Stimulated activated CD4-positive, alpha-beta T cell treated with anti-CD3 and anti-CD28 coated beads, Interleukin-15, amount 100 ng/mL, for 1 hour (primary cell): ENCODE results near the gene SKI.
"Not testable (repeated sequence)": the region's sequence is repeated elsewhere in the genome, so short reads cannot be mapped to it uniquely, and the experiment has no call there.

Source experiments
- DNase-seq, 2 donors: peaks; one replicate each; pipeline ENCODE4 v3.0.0-alpha.2; 2020; ENCODE audit warnings: low read depth in 1 of 2, low spot score in 1 of 2

The SKI gene

GRCh38 chr1:2242814-2243725 lies 15.0 kb downstream of the SKI start:
- DNase-seq: no peak

GRCh38 chr1:2247045-2247394 lies 18.9 kb downstream of the SKI start:
- not testable (repeated sequence) for DNase-seq

GRCh38 chr1:2247760-2248126 lies 19.6 kb downstream of the SKI start:
- no peak for DNase-seq

GRCh38 chr1:2248127-2248826 lies 20.2 kb downstream of the SKI start:
- no peak for DNase-seq

GRCh38 chr1:2248854-2249558 lies 20.9 kb downstream of the SKI start:
- DNase-seq: no peak

- DNase-seq: no peak
Measured at GRCh38 chr1:2249559-2249906, 21.4 kb downstream of the SKI start.

- no peak for DNase-seq
Measured at GRCh38 chr1:2250721-2251281, 22.7 kb downstream of the SKI start.

- DNase-seq: no peak
Measured at GRCh38 chr1:2251363-2251762, 23.2 kb downstream of the SKI start.

- DNase-seq: no peak
Measured at GRCh38 chr1:2251786-2252185, 23.7 kb downstream of the SKI start.

- no peak for DNase-seq
Measured at GRCh38 chr1:2252423-2252822, 24.3 kb downstream of the SKI start.

- DNase-seq: no peak
Measured at GRCh38 chr1:2253036-2253796, 25.1 kb downstream of the SKI start.

GRCh38 chr1:2253797-2254480 lies 25.8 kb downstream of the SKI start:
- DNase-seq: no peak

GRCh38 chr1:2255047-2255419 lies 26.9 kb downstream of the SKI start:
- no peak for DNase-seq

GRCh38 chr1:2255420-2256369 lies 27.6 kb downstream of the SKI start:
- DNase-seq: peak; percentile 27 to 47

GRCh38 chr1:2256435-2257244 lies 28.5 kb downstream of the SKI start:
- no peak for DNase-seq

- no peak for DNase-seq
Measured at GRCh38 chr1:2257245-2257627, 29.1 kb downstream of the SKI start.

- DNase-seq: no peak
Measured at GRCh38 chr1:2258122-2258681, 30.1 kb downstream of the SKI start.

GRCh38 chr1:2258996-2259395 lies 30.9 kb downstream of the SKI start:
- peak in 1 of 2 donors; percentile 47 for DNase-seq
